Renal cortical epithelial cell (primary cell): ENCODE data around the gene DOCK9. TPM values are rescaled to one million over a fixed set of nuclear protein-coding genes. Genes with fewer than 3 reads are reported as not detected.

Experiments used
- DNase-seq: peaks from one replicate; pipeline ENCODE4 v3.0.0-alpha.2; 2011; ENCODE audit warnings: low read depth
- total RNA-seq: library from RNA; depleted of rRNA; stranded (reverse); fragments of >200 nt; gene quantifications from 2 replicates; pipeline ENCODE4 v1.2.3, GENCODE V29; 2014

Gene DOCK9
- total RNA-seq, 1 donor from 2014 or later, result 92.7 TPM

GRCh38 chr13:98853771-98854221, 124.1 kb downstream of the DOCK9 start:
- DNase-seq, result peak; percentile 14

GRCh38 chr13:98851276-98851675, 126.6 kb downstream of the DOCK9 start:
- no peak for DNase-seq

- no peak for DNase-seq
These were observed 129.1 kb downstream of the DOCK9 start for GRCh38 chr13:98848746-98849145.

GRCh38 chr13:98847780-98848179, 130.1 kb downstream of the DOCK9 start:
- no peak for DNase-seq

GRCh38 chr13:98846986-98847385, 130.9 kb downstream of the DOCK9 start:
- DNase-seq, result no peak

GRCh38 chr13:98846521-98846920, 131.3 kb downstream of the DOCK9 start:
- DNase-seq, result no peak

- no peak for DNase-seq
These were observed 132.1 kb downstream of the DOCK9 start for GRCh38 chr13:98845742-98846141.

GRCh38 chr13:98844021-98844420, 133.8 kb downstream of the DOCK9 start:
- DNase-seq, result no peak

GRCh38 chr13:98843482-98843877, 134.4 kb downstream of the DOCK9 start:
- DNase-seq, result no peak

- peak; percentile 75 for DNase-seq
These were observed 134.9 kb downstream of the DOCK9 start for GRCh38 chr13:98842858-98843481.

- no peak for DNase-seq
These were observed 135.8 kb downstream of the DOCK9 start for GRCh38 chr13:98842070-98842469.

- peak; percentile 26 for DNase-seq
These were observed 137.8 kb downstream of the DOCK9 start for GRCh38 chr13:98839856-98840769.

GRCh38 chr13:98838776-98839175, 139.1 kb downstream of the DOCK9 start:
- no peak for DNase-seq

- DNase-seq, result no peak
These were observed 140.0 kb downstream of the DOCK9 start for GRCh38 chr13:98837896-98838295.

- DNase-seq, result no peak
These were observed 142.7 kb downstream of the DOCK9 start for GRCh38 chr13:98835156-98835555.

- DNase-seq, result no peak
These were observed 143.5 kb downstream of the DOCK9 start for GRCh38 chr13:98834254-98834960.

GRCh38 chr13:98831236-98831635, 146.6 kb downstream of the DOCK9 start:
- no peak for DNase-seq

- no peak for DNase-seq
These were observed 148.3 kb downstream of the DOCK9 start for GRCh38 chr13:98829541-98829940.

GRCh38 chr13:98828614-98829013, 149.2 kb downstream of the DOCK9 start:
- DNase-seq, result no peak

- DNase-seq, result no peak
These were observed 150.4 kb downstream of the DOCK9 start for GRCh38 chr13:98827449-98827848.

GRCh38 chr13:98826146-98826545, 151.7 kb downstream of the DOCK9 start:
- no peak for DNase-seq

- no peak for DNase-seq
These were observed 152.2 kb downstream of the DOCK9 start for GRCh38 chr13:98825659-98826058.
